Pons (tissue), 1 donor: ENCODE measurements around the gene CD40.

ENCODE experiments used
- DNase-seq: peaks from one replicate; pipeline ENCODE4 v3.0.0-alpha.2; 2016; ENCODE audit warnings: low spot score

Gene CD40

GRCh38 chr20:46123482-46124245 is 5.5 kb downstream of the CD40 start:
- no peak for DNase-seq

DNA sequence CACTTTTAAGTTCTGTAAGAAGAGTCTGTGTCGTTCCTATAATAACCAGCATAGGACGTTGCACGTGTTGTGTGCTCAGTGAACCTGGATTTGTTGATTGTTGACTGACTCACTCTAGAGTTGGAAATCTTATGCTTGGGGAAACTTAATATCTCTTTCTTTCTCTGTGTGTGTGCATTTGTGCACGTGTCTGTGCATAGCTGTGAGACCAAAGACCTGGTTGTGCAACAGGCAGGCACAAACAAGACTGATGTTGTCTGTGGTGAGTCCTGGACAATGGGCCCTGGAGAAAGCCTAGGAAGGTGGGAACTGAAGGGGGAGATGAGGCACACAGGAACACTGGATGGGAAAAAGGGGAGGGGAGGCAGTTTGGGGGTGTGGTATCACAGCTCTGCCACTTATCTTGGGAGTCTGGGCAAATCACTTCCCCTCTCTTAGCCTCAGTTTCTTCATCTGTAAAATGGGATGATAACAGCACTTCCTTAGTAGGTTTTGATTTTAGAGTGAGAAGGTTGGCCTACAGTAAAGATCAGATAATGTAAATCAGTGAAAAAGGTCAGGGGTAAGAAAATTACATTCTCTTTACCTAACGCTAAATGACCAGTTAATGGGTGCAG is 8.4 kb downstream of the CD40 start:
- DNase-seq = no peak

DNA sequence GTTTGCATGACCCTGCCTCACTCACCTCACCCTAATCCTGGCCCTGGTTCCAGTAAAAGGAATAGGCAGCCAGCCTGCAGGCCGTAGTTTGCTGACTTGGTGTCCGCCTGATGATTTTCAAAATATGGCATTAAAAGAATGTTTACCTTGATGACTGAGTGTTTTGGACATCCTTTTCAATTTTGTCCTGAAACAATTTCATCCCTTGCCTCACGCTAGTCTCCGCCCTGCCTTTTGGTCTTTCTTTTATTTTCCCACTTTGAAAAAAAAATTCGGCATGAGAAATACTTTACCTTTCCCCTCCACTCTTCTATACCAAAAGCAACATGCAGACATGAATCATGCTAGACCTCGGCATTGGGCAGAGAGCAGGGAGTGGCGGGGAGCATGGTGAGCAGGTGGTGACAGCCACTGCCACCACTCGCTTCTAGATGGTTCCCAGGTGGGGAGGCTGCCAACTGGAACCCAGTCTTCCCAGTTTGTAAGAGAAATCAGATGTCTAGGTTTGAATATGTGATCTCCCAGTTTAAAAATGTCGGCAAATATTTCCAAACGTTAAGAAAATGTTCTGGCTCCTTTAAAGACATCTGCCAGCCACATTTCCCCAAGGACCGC is 9.4 kb downstream of the CD40 start:
- DNase-seq = no peak

DNA sequence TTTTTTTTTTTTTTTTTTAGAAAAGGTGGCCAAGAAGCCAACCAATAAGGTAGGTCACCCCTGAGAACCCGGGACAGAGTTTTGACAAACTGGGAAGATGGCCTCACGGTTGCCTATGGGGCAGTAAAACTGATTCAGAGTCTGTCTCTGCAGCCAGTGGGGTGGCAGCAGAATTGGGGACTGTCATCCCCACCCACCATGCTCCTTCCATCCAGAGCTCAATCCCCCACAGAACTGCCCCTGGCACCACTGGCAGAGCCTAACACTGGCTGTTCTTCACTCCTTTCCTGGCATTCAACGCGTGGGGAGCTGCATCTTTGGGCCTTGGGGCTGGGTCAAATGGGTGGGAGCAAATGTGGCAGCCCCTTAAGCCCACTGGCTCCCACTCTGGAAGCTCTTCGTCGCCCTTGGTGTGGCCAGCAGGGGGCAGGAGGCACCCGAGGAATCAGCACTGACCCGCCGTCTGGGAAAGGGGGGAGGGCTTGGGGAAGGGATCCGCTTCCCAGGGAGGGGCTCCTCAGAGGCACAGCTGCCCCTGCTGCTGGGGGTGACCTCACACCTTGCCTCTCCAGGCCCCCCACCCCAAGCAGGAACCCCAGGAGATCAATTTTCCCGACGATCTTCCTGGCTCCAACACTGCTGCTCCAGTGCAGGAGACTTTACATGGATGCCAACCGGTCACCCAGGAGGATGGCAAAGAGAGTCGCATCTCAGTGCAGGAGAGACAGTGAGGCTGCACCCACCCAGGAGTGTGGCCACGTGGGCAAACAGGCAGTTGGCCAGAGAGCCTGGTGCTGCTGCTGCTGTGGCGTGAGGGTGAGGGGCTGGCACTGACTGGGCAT is 10.4 kb downstream of the CD40 start:
- no peak for DNase-seq

GRCh38 chr20:46129955-46130481 is 11.9 kb downstream of the CD40 start:
- DNase-seq = no peak

GRCh38 chr20:46130534-46130933 is 12.4 kb downstream of the CD40 start:
- DNase-seq = no peak

DNA sequence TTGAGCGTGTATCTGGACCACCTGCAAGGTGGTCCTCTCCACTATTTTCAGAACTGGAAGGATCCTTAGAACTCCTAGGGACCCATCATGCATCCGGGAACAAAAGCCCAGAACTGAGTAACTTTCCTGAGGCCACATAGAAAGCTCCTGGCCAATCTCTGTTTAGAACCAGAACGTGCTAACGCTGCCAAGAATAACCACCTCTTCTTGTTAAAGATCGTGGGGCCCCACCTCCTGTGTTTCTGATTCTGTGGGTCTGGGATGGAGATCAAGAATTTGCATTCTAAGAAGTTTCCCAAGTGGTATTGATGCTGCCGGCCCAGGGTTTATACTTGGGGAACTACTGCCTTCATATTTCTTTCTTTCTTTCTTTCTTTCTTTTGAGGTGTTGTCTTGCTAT is 13.3 kb downstream of the CD40 start:
- DNase-seq = no peak

GRCh38 chr20:46132705-46133120 is 14.6 kb downstream of the CD40 start:
- DNase-seq = peak; percentile 11

DNA sequence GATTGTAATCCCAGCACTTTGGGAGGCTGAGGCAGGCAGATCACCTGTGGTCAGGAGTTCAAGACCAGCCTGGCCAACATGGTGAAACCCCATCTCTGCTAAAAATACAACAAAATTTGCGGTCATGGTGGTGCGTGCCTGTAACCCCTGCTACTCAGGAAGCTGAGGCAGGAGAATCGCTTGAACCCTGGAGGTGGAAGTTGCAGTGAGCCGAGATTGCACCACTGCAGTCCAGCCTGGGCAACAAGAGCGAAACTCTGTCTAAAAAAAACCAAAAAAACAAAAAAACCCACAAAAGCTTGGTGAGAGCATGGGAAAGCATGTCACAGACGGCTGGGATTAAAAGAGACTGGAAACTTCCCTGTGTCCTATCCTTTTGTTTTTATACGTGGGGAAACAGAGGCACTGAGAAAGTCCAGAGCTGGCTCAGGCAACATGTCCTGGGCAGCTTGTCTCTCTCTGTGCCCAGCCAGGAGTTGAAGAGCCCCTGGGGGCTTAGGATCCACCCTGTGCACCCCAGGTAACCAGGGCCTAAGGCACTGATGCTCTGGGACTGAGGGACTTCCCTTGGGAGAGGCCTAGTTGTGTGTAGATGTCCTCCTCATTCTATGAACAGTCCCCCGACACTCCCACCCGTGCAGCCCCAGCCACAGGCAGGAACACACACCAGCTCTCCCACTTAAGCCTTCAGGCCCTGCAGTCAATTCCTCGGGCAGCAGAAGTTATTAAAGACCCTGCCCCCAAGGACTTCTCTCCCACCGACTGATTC is 16.0 kb downstream of the CD40 start:
- DNase-seq = no peak

DNA sequence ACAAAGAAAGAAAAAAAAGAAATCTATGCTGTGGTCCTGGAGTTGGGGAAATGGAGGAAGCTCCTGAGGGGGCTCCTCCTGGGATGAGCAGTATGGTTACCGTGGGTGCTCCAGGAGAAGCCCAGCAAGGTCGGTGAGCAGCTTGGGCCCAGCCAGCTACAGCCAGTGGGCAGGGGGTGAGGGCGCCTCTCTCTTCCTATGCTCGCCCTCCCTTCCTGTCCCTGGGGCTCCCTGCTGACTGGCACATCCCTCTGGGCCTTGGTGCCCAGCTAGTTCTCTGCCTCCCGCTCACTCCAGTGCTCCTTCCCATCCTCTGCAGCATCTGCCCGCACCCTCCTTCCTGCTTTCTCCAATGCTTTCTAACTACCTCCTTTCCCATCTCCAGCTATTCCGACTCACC is 16.6 kb downstream of the CD40 start:
- no peak for DNase-seq

- no peak for DNase-seq
Measured at GRCh38 chr20:46135856-46136633, 17.9 kb downstream of the CD40 start.

- no peak for DNase-seq
Measured at GRCh38 chr20:46137816-46138215, 19.7 kb downstream of the CD40 start.

- DNase-seq = no peak
Measured at GRCh38 chr20:46139266-46139889, 21.3 kb downstream of the CD40 start.

GRCh38 chr20:46139908-46140482 is 21.9 kb downstream of the CD40 start:
- DNase-seq = no peak

DNA sequence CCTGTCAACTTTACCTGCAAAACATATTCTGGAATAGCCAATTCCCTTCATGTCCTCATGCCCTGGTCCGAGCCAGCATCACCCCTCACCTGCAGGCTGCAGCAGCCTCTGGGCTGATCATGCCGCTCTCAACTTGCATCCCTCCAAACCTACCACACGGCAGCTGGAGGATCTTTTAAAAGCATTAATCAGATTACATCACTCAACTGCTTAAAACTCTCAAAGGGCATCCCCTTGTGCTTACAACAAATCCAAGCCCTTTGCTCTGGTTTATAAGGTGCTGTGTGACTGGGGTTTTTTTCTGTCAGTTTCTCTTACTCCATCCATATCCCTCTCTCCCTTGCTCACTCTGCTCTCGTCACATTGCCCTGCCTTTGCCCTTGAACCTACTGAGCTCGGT is 24.0 kb downstream of the CD40 start:
- no peak for DNase-seq

GRCh38 chr20:46144432-46145025 is 26.4 kb downstream of the CD40 start:
- DNase-seq = no peak

- DNase-seq = no peak
Measured at GRCh38 chr20:46145713-46146112, 27.6 kb downstream of the CD40 start.

GRCh38 chr20:46148313-46149208 is 30.4 kb downstream of the CD40 start:
- DNase-seq = no peak
